NCI-H1694 (cell line): ENCODE measurements around the gene BRINP2.

Experiments used
- DNase-seq: peaks from one replicate; lab custom pipeline; 2025; lab: John Stamatoyannopoulos, UW

Gene BRINP2, protein sequence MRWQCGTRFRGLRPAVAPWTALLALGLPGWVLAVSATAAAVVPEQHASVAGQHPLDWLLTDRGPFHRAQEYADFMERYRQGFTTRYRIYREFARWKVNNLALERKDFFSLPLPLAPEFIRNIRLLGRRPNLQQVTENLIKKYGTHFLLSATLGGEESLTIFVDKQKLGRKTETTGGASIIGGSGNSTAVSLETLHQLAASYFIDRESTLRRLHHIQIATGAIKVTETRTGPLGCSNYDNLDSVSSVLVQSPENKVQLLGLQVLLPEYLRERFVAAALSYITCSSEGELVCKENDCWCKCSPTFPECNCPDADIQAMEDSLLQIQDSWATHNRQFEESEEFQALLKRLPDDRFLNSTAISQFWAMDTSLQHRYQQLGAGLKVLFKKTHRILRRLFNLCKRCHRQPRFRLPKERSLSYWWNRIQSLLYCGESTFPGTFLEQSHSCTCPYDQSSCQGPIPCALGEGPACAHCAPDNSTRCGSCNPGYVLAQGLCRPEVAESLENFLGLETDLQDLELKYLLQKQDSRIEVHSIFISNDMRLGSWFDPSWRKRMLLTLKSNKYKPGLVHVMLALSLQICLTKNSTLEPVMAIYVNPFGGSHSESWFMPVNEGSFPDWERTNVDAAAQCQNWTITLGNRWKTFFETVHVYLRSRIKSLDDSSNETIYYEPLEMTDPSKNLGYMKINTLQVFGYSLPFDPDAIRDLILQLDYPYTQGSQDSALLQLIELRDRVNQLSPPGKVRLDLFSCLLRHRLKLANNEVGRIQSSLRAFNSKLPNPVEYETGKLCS

GRCh38 chr1:177170756-177171535, at the start of gene BRINP2:
BRINP2 (plus strand) TSS chr1:177170958; CDS start chr1:177229877, 58,919 bp downstream.
- DNase-seq = peak; percentile 51

DNA sequence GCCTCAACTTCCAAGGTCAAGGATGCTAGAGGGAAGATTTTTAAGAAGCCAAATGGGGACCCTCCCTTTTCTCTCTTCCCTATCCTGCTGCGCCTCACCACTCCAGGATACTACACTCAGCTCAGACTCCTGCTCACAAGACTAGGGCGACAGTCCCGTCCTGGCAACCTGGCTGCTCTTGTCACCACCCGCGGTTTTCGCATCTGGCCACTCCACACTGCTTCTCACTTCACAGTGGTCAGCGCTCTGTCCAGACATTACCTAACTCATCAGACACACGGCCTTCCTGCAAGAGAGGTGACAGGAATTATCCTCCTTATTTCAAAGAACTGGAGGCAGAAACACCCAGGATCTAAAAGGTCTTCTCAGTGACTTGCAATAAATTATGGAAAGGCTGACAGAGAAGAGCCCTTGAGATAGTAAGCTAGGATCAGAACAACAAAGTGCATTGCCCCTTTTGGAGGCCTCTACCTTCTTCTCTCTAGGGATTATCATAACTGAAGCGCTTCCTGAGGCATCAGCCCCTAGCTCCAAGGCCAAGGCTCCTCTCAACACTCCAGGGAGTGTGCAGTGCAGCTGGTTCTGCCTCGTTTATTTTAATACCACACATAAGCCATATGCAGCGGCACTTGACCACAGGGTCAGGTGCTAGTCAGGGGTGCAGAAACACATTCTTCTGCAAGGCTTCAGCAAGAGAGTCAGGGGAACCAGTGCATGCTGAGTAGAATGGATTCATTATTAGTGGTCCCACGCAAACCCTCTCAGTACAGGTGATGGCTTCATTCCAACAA, 48.1 kb upstream of the BRINP2 start:
- DNase-seq = no peak

DNA sequence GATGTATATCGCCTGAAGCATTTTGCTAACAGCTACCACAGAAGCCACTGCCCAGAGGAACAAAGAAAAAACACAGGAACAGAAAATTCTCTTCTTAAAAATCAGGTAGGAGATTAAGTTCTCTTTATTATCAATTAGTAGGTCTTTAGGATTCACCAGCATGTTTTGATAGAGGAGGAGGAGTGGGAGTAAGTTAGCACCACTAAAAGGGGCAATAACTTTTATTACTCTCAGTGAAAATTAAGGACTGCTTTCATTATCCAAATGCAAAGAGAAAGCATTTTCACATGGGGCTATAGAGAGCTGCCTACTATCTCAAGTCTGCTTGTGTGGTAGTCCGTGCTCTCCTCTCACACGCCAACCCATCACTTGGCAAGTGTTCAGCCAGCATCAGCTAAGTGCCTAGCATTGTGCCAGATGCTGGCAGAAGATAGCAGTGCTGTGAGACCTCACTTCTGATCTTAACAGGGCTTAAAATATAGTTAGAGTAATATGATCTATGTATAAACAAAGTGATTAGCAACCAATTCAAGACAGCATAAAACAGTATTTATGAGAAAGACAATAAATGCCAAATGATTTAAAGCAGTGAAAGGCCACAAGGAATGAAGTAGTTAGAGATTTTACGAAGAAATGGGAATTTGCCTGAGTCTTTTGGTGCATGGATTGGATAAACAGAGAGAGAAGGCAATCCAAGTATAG, 46.0 kb upstream of the BRINP2 start:
- no peak for DNase-seq

- no peak for DNase-seq
Measured at GRCh38 chr1:177126267-177126666, 44.5 kb upstream of the BRINP2 start.

DNA sequence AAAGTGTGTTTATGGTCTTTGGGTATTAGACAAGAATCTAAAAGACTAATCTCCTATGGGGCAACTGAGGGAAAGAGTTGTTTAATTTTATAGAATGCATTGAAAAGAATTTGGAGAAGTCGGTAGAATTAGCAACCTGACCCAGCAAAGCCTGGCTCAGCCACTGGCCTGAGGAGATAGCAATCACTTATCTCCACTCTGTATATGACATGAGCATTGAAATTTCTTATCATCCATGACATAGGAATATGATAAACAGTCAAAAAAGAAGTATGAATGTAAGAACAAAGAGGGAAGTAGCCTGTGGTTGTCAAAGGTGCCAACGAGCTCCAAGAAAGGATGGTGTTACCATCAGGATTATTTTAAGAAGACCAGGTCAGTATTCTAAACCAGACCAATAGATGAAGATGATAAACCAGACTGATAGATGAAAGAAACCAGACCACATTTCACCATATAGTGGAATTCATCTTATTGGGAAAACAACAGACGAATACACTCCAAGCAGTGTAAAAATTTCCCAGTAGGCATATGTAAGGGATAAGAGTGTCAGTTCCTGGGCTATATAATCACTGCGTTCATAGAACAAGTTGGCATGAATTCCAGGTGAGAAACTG, 42.0 kb upstream of the BRINP2 start:
- DNase-seq = no peak

DNA sequence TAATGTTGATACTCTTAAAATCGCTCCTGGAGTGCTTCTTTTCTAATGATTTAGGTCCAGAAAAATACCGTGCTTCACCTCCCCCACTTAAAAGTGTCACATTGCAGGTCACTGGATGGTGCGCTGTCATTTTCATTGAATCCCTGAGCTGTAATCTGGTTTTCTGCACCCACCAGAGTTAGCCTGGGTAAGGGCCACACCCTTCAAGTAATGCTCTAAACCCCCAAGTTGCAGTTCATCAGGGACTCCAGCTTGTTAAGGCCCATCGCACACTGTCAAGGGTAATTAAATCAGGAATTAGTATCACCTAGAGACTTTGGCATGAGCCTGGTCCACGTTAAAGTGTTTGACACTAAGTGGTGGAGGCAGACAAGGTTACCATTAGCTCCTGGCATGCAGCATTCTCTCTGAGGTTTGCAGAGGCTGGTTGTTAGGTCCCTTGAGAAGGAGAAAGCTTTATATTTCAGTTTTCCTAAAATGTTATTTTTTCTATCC, 40.3 kb upstream of the BRINP2 start:
- no peak for DNase-seq

GRCh38 chr1:177131723-177132122, 39.0 kb upstream of the BRINP2 start:
- DNase-seq = no peak

DNA sequence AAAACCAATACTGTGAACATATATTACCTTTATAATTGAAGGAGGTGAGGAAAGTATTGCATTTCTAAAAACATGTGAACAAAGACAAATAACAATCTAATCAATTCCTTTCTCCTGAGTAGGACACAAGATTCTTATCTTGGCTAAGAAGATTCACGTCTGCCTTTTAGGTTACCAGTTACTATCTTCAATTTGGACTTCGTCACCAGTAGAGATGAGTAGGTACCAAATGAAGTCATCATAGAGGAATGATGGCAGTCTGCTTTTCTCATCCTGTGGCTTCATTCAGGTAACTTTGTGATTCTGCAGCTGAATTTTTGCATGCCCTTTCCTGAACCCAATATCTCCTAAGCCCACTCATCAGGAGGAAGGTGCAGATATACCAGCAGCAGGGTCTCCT, 38.6 kb upstream of the BRINP2 start:
- no peak for DNase-seq

DNA sequence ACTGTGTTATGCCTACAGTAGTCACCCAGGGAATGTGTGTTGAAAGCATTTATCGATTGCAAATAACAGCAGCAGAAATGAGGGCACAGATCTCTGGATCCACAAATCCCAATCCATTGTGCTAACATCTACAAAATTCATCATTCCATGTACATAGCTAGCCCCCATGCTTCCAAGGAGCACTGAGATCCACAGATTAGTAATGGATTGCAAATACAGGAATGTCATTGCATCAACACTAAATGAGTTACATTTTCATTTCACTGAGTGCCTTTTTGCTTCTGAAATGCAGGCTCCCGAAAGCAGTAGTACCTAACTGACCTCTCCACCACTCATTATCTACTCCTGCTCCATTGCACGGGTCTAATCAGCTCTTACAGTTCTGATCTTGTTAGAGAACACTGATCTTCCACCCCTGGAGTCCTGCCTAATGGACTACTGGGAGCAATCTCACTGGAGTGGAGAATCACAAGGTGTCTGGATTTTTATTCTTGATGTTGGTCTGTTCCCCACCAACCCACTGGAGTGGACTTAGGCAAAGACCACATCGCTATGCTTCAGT, 36.7 kb upstream of the BRINP2 start:
- no peak for DNase-seq

DNA sequence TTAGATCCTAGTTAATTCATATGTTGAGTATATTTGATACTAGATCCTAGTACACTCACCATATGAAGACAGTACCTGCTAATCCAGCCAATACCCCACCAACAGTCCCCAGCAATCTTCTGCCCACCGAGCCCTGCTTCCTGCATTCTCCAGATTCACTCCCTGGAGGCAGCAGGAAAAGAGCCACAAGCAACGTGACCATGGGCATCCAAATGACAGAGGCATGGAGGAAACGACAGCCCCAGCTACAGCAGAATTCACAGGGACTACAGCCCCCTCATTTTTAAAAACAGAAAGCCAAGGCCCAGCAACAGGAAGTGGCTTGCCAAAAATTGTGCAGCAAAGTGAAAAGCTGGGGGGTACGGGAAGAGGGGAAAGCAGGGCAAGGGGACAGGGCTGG, 35.5 kb upstream of the BRINP2 start:
- DNase-seq = no peak

GRCh38 chr1:177137814-177138213, 32.9 kb upstream of the BRINP2 start:
- DNase-seq = no peak

DNA sequence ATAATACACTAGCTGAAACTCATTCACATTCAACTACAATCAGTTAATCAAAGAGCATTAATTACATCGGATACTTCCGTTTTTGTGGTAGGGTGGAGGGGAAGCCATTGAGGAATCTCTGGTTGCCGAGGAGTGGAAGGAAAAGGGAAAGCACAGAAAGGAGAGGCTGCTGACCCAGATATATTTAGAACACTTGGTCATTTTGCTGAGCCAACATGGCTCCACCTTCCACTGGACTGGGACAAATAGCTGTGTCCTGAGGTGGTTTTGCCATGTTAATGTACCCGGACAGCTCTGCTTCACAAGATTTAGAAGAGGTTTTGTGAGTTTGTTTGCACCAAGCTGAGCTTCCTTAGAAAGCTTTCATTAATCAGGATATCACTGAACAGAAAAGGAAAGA, 32.4 kb upstream of the BRINP2 start:
- DNase-seq = no peak

GRCh38 chr1:177142010-177142409, 28.7 kb upstream of the BRINP2 start:
- DNase-seq = no peak

DNA sequence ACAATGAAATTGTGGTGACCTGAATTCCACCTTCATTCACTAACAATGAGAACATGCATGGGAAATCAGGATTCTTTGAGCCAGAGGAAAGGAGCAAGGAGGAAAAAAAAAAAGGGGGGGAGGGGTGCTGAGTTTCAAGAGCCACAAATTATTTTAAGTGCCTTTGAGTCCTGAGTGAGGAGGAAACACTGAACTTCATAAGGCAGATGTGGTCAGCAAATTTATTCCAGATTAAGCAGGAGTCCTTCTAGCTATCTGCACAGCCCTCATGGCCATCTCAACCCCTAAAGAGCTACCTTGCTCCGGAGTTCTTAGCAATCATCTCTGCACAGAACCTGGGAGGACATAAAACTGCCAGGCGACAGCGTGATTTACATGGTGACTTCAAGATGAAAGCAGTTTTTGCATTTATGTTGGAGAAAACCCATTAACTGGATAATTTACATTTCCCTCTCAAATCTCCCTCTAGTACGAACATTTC, 27.9 kb upstream of the BRINP2 start:
- no peak for DNase-seq

DNA sequence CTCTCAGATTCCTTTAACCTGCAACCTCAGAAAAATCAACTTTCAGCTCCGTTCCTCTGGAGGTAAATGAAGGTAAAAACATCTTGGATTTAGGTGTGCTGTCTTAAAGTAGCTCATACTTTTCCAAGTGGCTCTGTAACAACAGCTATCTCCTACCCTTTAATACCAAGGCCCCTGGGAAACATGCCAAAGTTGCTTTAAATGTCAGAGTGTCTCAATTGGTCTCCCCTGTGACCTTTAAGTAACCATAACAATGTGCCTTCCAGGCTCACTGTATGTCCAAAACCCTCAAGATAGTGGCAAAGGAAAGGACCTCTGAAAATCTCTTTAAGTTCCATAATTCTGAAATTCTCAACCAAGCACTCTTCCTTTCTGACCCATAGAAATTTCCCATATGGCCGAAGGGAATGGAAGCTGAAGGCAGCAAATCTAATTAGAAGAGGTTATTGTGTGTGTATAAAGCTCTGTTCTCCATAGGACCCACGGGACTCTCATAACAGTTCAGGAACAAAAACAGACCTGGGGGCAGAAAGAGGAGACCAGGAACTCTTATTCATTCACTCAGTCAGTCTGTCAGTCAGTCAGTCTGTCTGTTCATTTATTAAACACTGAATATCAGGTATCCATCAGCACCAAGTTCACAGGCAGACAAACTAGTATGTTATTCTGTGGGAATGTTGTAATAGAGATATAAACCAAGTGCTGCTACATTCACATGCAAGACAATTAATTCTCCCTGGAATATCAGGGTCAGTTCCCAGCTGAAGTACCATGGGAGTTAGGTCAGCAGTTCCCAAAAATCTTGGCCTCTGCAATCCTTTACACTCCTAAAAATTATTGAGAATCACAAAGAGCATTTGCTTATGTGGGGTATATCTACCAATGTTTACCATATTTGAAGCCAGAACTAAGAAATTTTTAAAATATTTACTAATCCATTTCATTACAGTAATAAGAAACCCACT, 25.4 kb upstream of the BRINP2 start:
- DNase-seq = no peak

DNA sequence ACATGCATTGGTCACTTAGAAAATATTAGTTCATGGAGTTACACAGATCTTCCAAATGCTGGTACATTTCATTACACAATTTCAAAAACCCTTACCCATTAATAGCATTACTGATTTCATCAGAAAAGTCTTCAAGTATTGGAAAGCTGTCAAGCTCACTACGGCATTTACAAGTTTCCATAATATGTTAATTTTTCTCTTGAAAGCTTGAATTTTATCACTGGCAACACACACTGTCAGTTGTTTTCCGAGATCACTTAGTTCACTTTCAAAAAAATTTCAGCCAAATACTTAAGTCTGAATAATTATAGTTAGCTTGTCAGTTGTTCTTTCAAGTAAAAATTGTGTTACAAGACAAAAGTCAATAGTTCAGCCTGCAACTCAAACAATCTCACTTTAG, 24.3 kb upstream of the BRINP2 start:
- no peak for DNase-seq

DNA sequence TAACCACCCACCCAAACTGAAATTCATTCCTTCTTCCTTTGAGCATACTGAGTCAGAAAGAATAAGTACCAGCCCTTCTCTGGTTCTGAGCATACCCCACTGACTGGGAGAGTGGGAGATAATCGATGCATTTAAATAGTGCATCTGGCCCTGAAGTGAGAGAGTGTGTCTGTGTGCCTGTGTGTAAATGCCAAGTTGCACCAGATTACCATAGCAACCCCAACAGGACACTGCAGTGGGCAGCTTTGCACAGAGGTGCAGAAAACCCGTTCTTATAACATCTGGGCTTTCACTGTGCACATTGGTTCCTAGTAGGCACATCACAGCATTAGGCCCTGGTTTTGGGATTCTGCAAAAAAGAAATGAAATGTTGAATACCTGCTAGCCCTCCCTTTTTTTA, 8.5 kb upstream of the BRINP2 start:
- no peak for DNase-seq

DNA sequence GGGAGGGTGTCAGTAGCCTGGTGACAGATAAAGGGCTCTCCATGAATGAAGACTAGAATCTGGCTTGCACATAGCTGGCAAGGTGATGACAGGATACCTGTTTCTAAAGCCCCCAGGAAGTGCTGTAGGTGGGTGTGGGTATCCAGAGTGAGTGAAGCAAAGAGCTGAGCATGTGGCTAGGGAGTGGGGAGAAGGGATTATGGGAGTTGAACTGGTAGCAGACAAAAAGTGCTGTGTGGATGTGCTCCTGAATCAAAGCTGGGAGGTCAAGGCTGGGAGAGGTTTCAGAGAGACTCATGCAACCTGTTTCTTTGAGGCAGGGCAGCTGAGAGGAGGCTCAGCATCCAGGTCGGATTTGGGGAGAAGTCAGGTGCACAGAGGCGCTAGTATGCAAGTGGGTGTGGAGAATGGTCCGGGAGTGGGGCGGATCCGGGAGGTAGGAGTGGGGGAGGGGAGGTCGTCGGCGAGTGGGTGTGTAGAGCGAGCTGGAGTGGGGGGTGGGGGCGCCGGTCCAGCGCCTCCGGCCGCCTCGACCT, 6.8 kb upstream of the BRINP2 start:
- DNase-seq = no peak
